Left ventricle myocardium inferior (tissue), 1 donor: Measurements from ENCODE around the gene DMRTB1. TPM values are rescaled to one million over a fixed set of nuclear protein-coding genes. Genes with fewer than 3 reads are reported as not detected.

ENCODE experiments used
- DNase-seq: peaks from one replicate; pipeline ENCODE4 v3.0.0-alpha.2; 2020
- H3K27ac ChIP-seq: fragments of 200-600 bp; replicated peaks from 2 replicates; pipeline ENCODE4 v1.8.0; 2021
- H3K27me3 ChIP-seq: fragments of 200-600 bp; 2 replicates; pipeline ENCODE4 v1.8.0; 2021; ENCODE audit warnings: low read depth
- H3K36me3 ChIP-seq: fragments of 200-600 bp; 2 replicates; pipeline ENCODE4 v1.8.0; 2021
- H3K4me1 ChIP-seq: fragments of 200-600 bp; 2 replicates; pipeline ENCODE4 v1.8.0; 2021
- H3K4me3 ChIP-seq: fragments of 200-600 bp; 2 replicates; pipeline ENCODE4 v1.8.0; 2021; ENCODE audit warnings: mild to moderate bottlenecking, moderate library complexity
- H3K9me3 ChIP-seq: fragments of 200-600 bp; replicated peaks from 2 replicates; pipeline ENCODE4 v1.8.0; 2021
- intact Hi-C: fragments of 100-400 bp; cut with micrococcal nuclease; formaldehyde crosslinking; loops from one replicate; pipeline ENCODE4 v1.11.0; 2022
- total RNA-seq: library from RNA; stranded (reverse); fragmentation: NEBNext Ultra II Directional; extraction: Animal tissue kit (Norgen Biotek cat#: 25700); gene quantifications from one replicate; pipeline ENCODE4 v1.2.1, GENCODE V29; 2021
- TF ChIP-seq, protein P1 (sequence below): fragments of 200-600 bp; IDR thresholded peaks from 2 replicates; pipeline ENCODE4 v1.8.0; 2021; ENCODE audit warnings: antibody characterized with exemption, mild to moderate bottlenecking, borderline replicate concordance
- donor health status: DM: no; HTN: yes; CAD: no; lungs with severe emphysema.

DMRTB1 gene
- total RNA-seq, 1 donor from 2014 or later: not detected

DNA sequence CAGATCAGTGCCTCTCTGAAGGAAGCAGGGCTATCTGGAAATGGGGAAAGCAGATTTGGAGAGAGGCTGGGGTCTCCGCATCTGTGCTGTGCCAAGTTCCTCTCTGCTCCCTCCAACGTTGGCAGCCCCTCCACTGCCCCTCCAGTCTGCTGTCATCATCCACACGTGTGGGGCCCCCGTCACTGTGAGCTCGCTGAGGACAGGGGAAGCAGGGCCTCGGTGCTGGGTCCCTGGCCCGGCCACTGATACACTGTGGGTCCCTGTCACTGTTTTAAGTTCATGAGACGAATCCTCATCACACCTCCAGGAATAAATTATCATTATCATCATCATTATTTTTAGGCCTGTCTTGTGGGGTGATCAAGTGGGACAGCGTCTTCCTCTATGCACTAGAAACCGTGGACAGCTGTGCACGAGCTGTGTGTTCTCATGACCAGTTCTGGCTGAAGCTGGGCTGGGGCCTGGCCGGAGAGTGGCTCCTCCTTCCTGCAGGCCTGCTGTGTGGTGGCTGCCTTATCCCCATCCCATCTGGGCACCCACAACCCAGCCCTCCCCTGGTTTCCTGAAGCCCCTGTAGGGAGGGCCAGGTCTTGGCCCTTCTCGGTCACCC lies 52.2 kb downstream of the DMRTB1 start:
- intact Hi-C loops: no loop called here
- H3K4me1 ChIP-seq: peaks cover 13% of the 10 kb centered on the region
- peaks cover 22% of the 10 kb centered on the region for H3K27me3 ChIP-seq
- TF ChIP-seq, protein P1, sequence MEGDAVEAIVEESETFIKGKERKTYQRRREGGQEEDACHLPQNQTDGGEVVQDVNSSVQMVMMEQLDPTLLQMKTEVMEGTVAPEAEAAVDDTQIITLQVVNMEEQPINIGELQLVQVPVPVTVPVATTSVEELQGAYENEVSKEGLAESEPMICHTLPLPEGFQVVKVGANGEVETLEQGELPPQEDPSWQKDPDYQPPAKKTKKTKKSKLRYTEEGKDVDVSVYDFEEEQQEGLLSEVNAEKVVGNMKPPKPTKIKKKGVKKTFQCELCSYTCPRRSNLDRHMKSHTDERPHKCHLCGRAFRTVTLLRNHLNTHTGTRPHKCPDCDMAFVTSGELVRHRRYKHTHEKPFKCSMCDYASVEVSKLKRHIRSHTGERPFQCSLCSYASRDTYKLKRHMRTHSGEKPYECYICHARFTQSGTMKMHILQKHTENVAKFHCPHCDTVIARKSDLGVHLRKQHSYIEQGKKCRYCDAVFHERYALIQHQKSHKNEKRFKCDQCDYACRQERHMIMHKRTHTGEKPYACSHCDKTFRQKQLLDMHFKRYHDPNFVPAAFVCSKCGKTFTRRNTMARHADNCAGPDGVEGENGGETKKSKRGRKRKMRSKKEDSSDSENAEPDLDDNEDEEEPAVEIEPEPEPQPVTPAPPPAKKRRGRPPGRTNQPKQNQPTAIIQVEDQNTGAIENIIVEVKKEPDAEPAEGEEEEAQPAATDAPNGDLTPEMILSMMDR: no peak
- no peaks in the 10 kb centered on the region for H3K9me3 ChIP-seq
- H3K27ac ChIP-seq: peak overlapping the region; percentile 46
- H3K36me3 ChIP-seq: no peaks in the 10 kb centered on the region
- peak; percentile 36 for DNase-seq
- H3K4me3 ChIP-seq: no peak overlapping the region

DNA sequence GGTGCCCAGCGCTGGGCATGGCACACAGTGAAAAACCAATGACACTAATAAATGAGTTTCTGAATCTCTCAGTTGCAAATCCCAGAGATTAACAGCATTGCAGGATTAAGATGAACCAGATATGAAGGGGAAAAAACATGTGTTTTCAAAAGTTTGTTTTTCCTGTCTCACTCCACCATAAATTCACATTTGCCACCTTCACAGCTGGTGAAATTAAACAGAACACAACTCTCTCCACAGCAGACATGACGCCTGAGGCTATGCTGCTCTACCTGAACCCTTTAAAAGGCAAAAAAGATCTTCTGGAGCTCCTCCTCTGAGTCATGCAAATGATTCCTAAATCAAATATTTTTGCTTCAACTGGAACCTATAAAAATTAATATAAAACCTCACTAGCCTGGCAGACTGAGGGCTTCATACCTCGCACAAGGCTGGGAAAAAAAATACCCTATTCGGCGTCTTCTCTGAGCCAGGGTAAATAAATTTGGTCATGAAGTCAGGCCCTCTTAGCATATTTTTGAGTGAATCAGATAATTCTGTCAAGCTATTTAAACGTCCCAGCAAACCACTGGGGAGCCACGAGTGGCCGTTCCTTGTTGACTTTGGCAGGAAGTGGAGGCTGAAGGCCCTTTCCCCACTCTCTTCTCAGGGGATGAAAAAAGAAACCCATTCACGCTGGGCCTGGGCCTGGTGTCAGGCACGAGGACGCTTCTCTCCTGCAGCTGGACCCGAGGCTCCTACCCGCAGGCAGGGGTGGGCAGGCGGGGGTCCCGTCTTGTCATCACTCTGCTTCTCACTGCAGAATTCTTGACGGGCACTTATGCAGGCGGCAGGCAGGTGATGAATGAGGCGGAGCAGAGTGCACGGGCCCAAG lies 53.0 kb downstream of the DMRTB1 start:
- no peak overlapping the region for H3K4me3 ChIP-seq
- DNase-seq: peak; percentile 46
- peaks cover 14% of the 10 kb centered on the region for H3K27me3 ChIP-seq
- no peaks in the 10 kb centered on the region for H3K36me3 ChIP-seq
- TF ChIP-seq, protein P1: no peak
- H3K27ac ChIP-seq: peak overlapping the region; percentile 46
- intact Hi-C loops: no loop called here
- H3K4me1 ChIP-seq: peaks cover 13% of the 10 kb centered on the region
- H3K9me3 ChIP-seq: no peaks in the 10 kb centered on the region

DNA sequence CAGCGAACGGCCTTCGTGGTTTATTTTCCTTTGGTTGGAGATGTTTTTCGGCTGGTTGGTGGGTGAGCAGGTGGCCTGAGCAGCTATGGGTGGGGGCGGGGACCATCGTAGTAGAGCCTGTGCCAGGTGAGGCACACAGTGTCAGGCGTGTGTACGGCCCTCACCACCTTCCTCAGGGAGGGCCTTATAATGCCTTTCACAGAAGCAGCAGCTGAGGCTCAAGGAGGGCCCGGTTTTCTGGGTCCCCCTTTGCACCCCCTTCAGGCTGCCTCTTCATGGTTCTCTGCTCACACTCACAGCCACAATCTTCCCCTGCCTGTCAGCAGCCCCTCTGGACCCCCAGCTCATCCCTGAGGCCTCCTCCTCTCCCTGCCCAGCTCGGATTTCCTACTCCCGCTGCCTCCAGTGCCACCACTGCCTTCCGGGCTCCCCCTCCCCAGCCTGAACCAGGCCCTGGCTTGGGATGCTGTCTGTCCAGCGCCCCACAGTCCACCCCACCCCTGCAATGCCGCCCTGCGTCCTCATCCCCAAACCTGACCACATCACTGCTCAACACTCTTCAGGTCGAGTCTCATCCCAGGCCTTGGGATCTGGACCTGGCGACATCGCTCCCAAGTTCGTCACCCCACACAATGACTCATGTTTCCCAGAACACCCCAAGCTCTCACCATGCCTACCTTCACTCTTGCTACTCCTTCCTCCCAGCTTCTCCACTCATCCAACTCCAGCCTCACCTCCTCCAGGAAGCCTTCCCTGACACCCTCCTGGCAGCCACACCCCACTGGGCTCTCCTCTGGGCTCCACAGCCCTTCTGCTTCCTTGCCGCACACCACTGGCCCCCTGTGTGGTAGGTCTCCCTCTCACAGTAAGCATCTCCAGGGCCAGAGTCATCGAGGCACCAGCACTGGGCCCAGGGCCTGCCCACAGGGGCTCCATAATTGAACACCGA lies 53.9 kb downstream of the DMRTB1 start:
- Histone ChIP-seq H3K27me3 (peaks cover 5% of the 10 kb centered on the region), H3K9me3 (no peaks in the 10 kb centered on the region), H3K4me1 (peaks cover 13% of the 10 kb centered on the region), H3K27ac (no peak overlapping the region), H3K36me3 (no peaks in the 10 kb centered on the region), H3K4me3 (no peak overlapping the region)
- DNase-seq: no peak
- intact Hi-C loops: no loop called here
- TF ChIP-seq, protein P1: no peak

DNA sequence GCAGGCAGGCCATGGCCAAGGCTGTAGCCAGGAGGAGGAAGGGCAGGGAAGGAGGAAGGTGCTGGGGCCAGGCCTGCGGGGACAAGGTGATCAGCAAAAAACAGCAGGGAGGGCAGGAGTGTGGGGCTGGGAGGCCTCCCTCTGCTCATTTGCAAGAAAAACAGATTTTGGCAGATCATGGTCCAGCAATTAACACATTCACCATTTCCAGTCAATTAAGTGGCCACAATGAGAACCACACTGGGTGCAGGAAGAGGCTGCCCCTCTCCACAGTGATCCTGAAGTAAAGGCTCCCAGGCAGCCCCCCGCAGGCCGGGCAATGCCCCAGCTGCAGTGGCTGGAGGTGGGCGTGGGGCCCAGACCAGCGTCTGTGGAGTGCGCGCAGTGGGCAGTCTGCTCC lies 54.6 kb downstream of the DMRTB1 start:
- Histone ChIP-seq H3K36me3 (no peaks in the 10 kb centered on the region), H3K4me3 (no peak overlapping the region), H3K27me3 (no peaks in the 10 kb centered on the region), H3K4me1 (peaks cover 13% of the 10 kb centered on the region), H3K9me3 (no peaks in the 10 kb centered on the region), H3K27ac (no peak overlapping the region)
- TF ChIP-seq, protein P1: no peak
- DNase-seq: no peak
- intact Hi-C loops: no loop called here

DNA sequence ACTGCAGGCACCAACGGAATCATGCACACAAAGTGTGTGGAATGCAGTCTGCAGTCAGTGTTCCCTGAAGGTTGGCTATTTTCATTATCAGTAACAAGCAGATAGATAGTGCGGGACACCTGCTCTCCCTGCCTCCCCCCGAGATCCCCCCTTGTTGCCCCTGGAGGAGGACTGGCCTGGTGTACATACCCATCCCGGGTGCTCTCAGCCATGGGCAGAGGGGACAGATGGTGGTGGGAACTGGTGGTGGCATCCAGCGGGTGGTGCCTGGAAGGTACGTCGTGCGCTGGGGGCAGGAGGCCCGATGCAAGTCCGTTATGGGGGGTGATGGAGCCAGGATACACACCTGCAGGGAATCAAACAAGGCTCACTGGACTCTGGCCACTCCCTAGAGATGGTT lies 55.2 kb downstream of the DMRTB1 start:
- DNase-seq: no peak
- H3K36me3 ChIP-seq: no peaks in the 10 kb centered on the region
- H3K27me3 ChIP-seq: no peaks in the 10 kb centered on the region
- H3K4me1 ChIP-seq: peaks cover 18% of the 10 kb centered on the region
- no peak overlapping the region for H3K4me3 ChIP-seq
- intact Hi-C loops: no loop called here
- no peak overlapping the region for H3K27ac ChIP-seq
- H3K9me3 ChIP-seq: no peaks in the 10 kb centered on the region
- TF ChIP-seq, protein P1: no peak
